GM21786 (cell line): Measurements from ENCODE around the gene ABL1.
"Not testable (repeated sequence)": the region's sequence is repeated elsewhere in the genome, so short reads cannot be mapped to it uniquely, and the experiment has no call there.

Experiments used
- ATAC-seq: cut with Tn5 transposase; IDR thresholded peaks from one replicate; pipeline ENCODE4 v1.9.1; 2021; ENCODE audit not compliant: unreplicated experiment

ABL1 gene

GRCh38 chr9:130902204-130903185, 67.4 kb downstream of the ABL1 start:
- ATAC-seq: no peak

- no peak for ATAC-seq
Observed at GRCh38 chr9:130903194-130904069, 68.4 kb downstream of the ABL1 start.

- no peak for ATAC-seq
Observed at GRCh38 chr9:130904070-130905044, 69.3 kb downstream of the ABL1 start.

- ATAC-seq: no peak
Observed at GRCh38 chr9:130905125-130905901, 70.3 kb downstream of the ABL1 start.

- no peak for ATAC-seq
Observed at GRCh38 chr9:130905902-130906734, 71.1 kb downstream of the ABL1 start.

- ATAC-seq: no peak
Observed at GRCh38 chr9:130906735-130907416, 71.8 kb downstream of the ABL1 start.

- no peak for ATAC-seq
Observed at GRCh38 chr9:130908146-130908877, 73.3 kb downstream of the ABL1 start.

GRCh38 chr9:130908878-130909355, 73.9 kb downstream of the ABL1 start:
- no peak for ATAC-seq

- not testable (repeated sequence) for ATAC-seq
Observed at GRCh38 chr9:130910041-130910440, 75.0 kb downstream of the ABL1 start.

GRCh38 chr9:130910670-130911069, 75.6 kb downstream of the ABL1 start:
- ATAC-seq: not testable (repeated sequence)

- no peak for ATAC-seq
Observed at GRCh38 chr9:130911254-130912049, 76.4 kb downstream of the ABL1 start.

- ATAC-seq: no peak
Observed at GRCh38 chr9:130912932-130913598, 78.0 kb downstream of the ABL1 start.

GRCh38 chr9:130913599-130914416, 78.8 kb downstream of the ABL1 start:
- no peak for ATAC-seq

GRCh38 chr9:130914417-130915095, 79.5 kb downstream of the ABL1 start:
- no peak for ATAC-seq

GRCh38 chr9:130915096-130915447, 80.0 kb downstream of the ABL1 start:
- no peak for ATAC-seq
